Uterus (tissue), 2 donors: ENCODE measurements around the gene NBEA.

Experiments used
- CTCF ChIP-seq, 4 experiments: fragments of 200-600 bp in 2 of 4; fragments of 450-650 bp in 2 of 4; sonication (generic) in 2 of 4; IDR thresholded peaks; one replicate each; pipeline ENCODE4 v1.5.1; 2016 to 2019; ENCODE audit warnings: antibody characterized with exemption in 4 of 4, mild to moderate bottlenecking in 2 of 4, moderate library complexity in 1 of 4
- POLR2A ChIP-seq, 2 donors: fragments of 450-650 bp; IDR thresholded peaks; one replicate each; pipeline ENCODE4 v1.6.1; 2016; ENCODE audit warnings: antibody characterized with exemption in 2 of 2, mild to moderate bottlenecking in 1 of 2, moderate library complexity in 1 of 2

DNA sequence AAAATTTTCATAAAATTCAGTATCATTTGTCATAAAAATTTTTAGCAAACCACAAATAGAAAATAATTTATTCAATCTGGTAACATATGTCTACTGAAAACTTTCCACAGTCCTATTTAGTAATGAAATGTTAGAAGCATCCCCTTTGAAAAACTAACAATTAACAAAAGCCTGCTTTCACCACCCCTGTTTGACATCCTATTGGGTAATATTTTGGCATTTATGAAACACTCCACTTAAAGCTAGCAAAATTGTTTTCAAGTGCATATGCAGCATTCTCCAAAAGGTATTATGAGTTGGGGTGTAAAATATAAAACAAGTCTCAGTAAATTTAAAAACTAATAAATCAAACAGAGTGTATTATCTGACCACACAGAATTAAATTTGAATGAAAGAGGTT lies 189.4 kb downstream of the NBEA start:
- TF ChIP-seq CTCF (IDR thresholded peaks at IDR 0.05): no peak
- no peak for TF ChIP-seq POLR2A (IDR thresholded peaks at IDR 0.05)
